GM12878 (cell line): ENCODE data around the gene CHRNA9. TPM values are rescaled to one million over a fixed set of nuclear protein-coding genes. Genes with fewer than 3 reads are reported as not detected.

ENCODE experiments used
- ATAC-seq: fragments of 200-7000 bp; cut with Tn5 transposase; 3 replicates; pipeline ENCODE4 v1.9.1; 2020; ENCODE audit warnings: mild to moderate bottlenecking, moderate library complexity
- BruUV-seq: library from RNA; stranded (reverse); fragments of 400-500 nt; replicated peaks from 2 replicates; lab custom pipeline; 2021; lab: Mats Ljungman, UMichigan
- CTCF ChIA-PET: fragments of 300-600 bp; sonication (Branson Sonifier 250); formaldehyde crosslinking; extraction: SDS; loops from one replicate; lab custom pipeline; 2021; ENCODE audit warnings: inconsistent platforms; lab: Yijun Ruan, JAX
- POLR2A ChIA-PET: fragments of 350-600 bp; formaldehyde crosslinking; extraction: SDS; loops from one replicate; lab custom pipeline; 2021; ENCODE audit warnings: inconsistent platforms; lab: Charles Lee
- RAD21 ChIA-PET: fragments of 300-600 bp; sonication (Branson Sonifier 250); formaldehyde crosslinking; loops from one replicate; lab custom pipeline; 2023; ENCODE audit warnings: antibody characterized with exemption; ENCODE audit not compliant: unreplicated experiment; lab: Charles Lee
- SMC1A ChIA-PET: fragments of 300-600 bp; sonication (Branson Sonifier 250); formaldehyde crosslinking; loops from one replicate; lab custom pipeline; 2023; ENCODE audit not compliant: unreplicated experiment, uncharacterized antibody; lab: Charles Lee
- DNase-seq: peaks from one replicate; pipeline ENCODE4 v3.0.0-alpha.2; 2011; ENCODE audit warnings: low read depth, low spot score
- FAIRE-seq: peaks from 3 replicates; lab custom pipeline; 2011; peaks lifted over from hg19 to GRCh38; lab: Jason Lieb, UNC
- H2AFZ ChIP-seq: 2 replicates; pipeline ENCODE4 v1.6.0; 2011; ENCODE audit warnings: low read depth, low read length, control low read depth; ENCODE audit not compliant: control insufficient read depth
- H3K27ac ChIP-seq: 2 replicates; pipeline ENCODE4 v1.5.1; 2011; ENCODE audit warnings: control low read depth; ENCODE audit not compliant: control insufficient read depth, insufficient read depth
- H3K27me3 ChIP-seq, 2 experiments: replicated peaks in 1 of 2; 2 replicates each; pipeline versions ENCODE4 v1.6.0 to v1.6.1; 2011; ENCODE audit warnings: low read length in 1 of 2; ENCODE audit not compliant: control insufficient read depth in 2 of 2, insufficient read depth in 2 of 2
- H3K36me3 ChIP-seq, 2 experiments: 2 replicates each; pipeline ENCODE4 v1.5.1; 2011; ENCODE audit warnings: low read length in 1 of 2; ENCODE audit not compliant: control insufficient read depth in 2 of 2, insufficient read depth in 2 of 2
- H3K4me1 ChIP-seq: 2 replicates; pipeline ENCODE4 v1.6.1; 2011; ENCODE audit warnings: mild to moderate bottlenecking, low read length, moderate library complexity, mixed read lengths; ENCODE audit not compliant: control insufficient read depth, insufficient read depth
- H3K4me2 ChIP-seq: 2 replicates; pipeline ENCODE4 v1.6.0; 2011; ENCODE audit warnings: control low read depth; ENCODE audit not compliant: control insufficient read depth, insufficient read depth
- H3K4me3 ChIP-seq: fragments of 200-600 bp; sonication (generic); 2 replicates; pipeline ENCODE4 v1.5.1; 2016
- H3K79me2 ChIP-seq: 2 replicates; pipeline ENCODE4 v1.6.0; 2011; ENCODE audit warnings: low read length; ENCODE audit not compliant: control insufficient read depth, insufficient read depth
- H3K9ac ChIP-seq: 2 replicates; pipeline ENCODE4 v1.8.0; 2011; ENCODE audit warnings: low read length, control low read depth, mixed read lengths; ENCODE audit not compliant: control insufficient read depth, insufficient read depth
- H3K9me3 ChIP-seq: replicated peaks from 3 replicates; pipeline ENCODE4 v1.5.1; 2011; ENCODE audit warnings: mild to moderate bottlenecking, low read length; ENCODE audit not compliant: control insufficient read depth, insufficient read depth
- H4K20me1 ChIP-seq: 2 replicates; pipeline ENCODE4 v1.6.0; 2011; ENCODE audit not compliant: control insufficient read depth, insufficient read depth
- FOXM1 ChIP-seq: IDR thresholded peaks from 2 replicates; pipeline ENCODE4 v1.6.1; 2012; ENCODE audit warnings: low read depth, mild to moderate bottlenecking, inconsistent platforms, low read length, moderate library complexity
- HDGF ChIP-seq: fragments of 450-650 bp; IDR thresholded peaks from 2 replicates; pipeline ENCODE4 v1.6.1; 2016; ENCODE audit warnings: antibody characterized with exemption
- IKZF2 ChIP-seq, 2 experiments: fragments of 450-650 bp; IDR thresholded peaks; 2 replicates each; pipeline ENCODE4 v1.6.1; 2017; ENCODE audit warnings: mild to moderate bottlenecking in 2 of 2, moderate library complexity in 2 of 2
- KDM1A ChIP-seq: fragments of 200-600 bp; sonication (generic); IDR thresholded peaks from 2 replicates; pipeline ENCODE4 v1.6.1; 2016; ENCODE audit warnings: borderline replicate concordance
- MEF2B ChIP-seq: fragments of 450-650 bp; IDR thresholded peaks from 2 replicates; pipeline ENCODE4 v1.6.1; 2018; ENCODE audit warnings: mild to moderate bottlenecking, moderate library complexity; ENCODE audit not compliant: partially characterized antibody, poor library complexity, severe bottlenecking
- PAX5 ChIP-seq: IDR thresholded peaks from 2 replicates; pipeline ENCODE4 v1.6.1; 2011; ENCODE audit warnings: low read depth, low read length, borderline replicate concordance
- PML ChIP-seq: IDR thresholded peaks from 2 replicates; pipeline ENCODE4 v1.6.1; 2012; ENCODE audit warnings: low read length, inconsistent platforms
- POLR2A ChIP-seq: IDR thresholded peaks from 2 replicates; pipeline ENCODE4 v1.6.1; 2011; ENCODE audit warnings: low read depth, mild to moderate bottlenecking, low read length
- SPI1 ChIP-seq: IDR thresholded peaks from 2 replicates; pipeline ENCODE4 v1.6.1; 2011; ENCODE audit warnings: low read depth, mild to moderate bottlenecking, low read length, moderate library complexity, borderline replicate concordance; ENCODE audit not compliant: insufficient read depth
- SUPT20H ChIP-seq: IDR thresholded peaks from 2 replicates; pipeline ENCODE4 v1.6.1; 2011; ENCODE audit warnings: low read depth, mild to moderate bottlenecking, low read length, moderate library complexity, borderline replicate concordance; ENCODE audit not compliant: control insufficient read depth
- TCF12 ChIP-seq: IDR thresholded peaks from 2 replicates; pipeline ENCODE4 v1.6.1; 2011; ENCODE audit warnings: low read depth, mild to moderate bottlenecking, low read length
- USF2 ChIP-seq: IDR thresholded peaks from 2 replicates; pipeline ENCODE4 v1.6.1; 2011; ENCODE audit warnings: low read depth, low read length, improper control_type of control experiment, borderline replicate concordance
- YBX1 ChIP-seq: fragments of 450-650 bp; IDR thresholded peaks from 2 replicates; pipeline ENCODE4 v1.6.1; 2016; ENCODE audit warnings: antibody characterized with exemption
- YY1 ChIP-seq: IDR thresholded peaks from 2 replicates; pipeline ENCODE4 v1.6.1; 2011; ENCODE audit warnings: low read depth, mild to moderate bottlenecking, low read length
- ZZZ3 ChIP-seq: IDR thresholded peaks from 2 replicates; pipeline ENCODE4 v1.6.1; 2011; ENCODE audit warnings: low read depth; ENCODE audit not compliant: control insufficient read depth, insufficient read length
- WGBS: methylation state at CpG from one replicate; pipeline ENCODE4 v1.1.6; 2016; ENCODE audit warnings: low lambda C conversion rate; ENCODE audit not compliant: insufficient replicate concordance, insufficient coverage; ENCODE audit errors: missing lambda C conversion rate; 5-methylcytosine and 5-hydroxymethylcytosine counted together
- in situ Hi-C: fragments of 300-500 bp; cut with MboI; formaldehyde crosslinking; loops from 9 replicates; pipeline ENCODE4 v1.14.3; 2018; ENCODE audit warnings: mixed read lengths
- intact Hi-C: fragments of 100-400 bp; cut with micrococcal nuclease; formaldehyde crosslinking; loops from one replicate; pipeline ENCODE4 v1.14.2; 2022; ENCODE audit not compliant: unreplicated experiment
- polyA plus RNA-seq, 11 experiments: library from polyadenylated mRNA; depleted of rRNA in 4 of 11; unstranded in 6 of 11; stranded (reverse) in 5 of 11; fragments of >200 nt; fragmentation: Nextera tagmentation in 4 of 11; fragmentation: Illumina TruSeq in 1 of 11; extraction: Ambion mirVana in 4 of 11; extraction: Trizol in 1 of 11; gene quantifications; 1 replicate in 1 of 11; 2 replicates in 10 of 11; pipeline versions ENCODE4 v1.2.1 to v1.2.3, GENCODE V29; 2011 to 2016; ENCODE audit warnings: inconsistent platforms in 2 of 11, missing spikeins in 2 of 11, low read depth in 1 of 11
- total RNA-seq, 4 experiments: library from RNA; depleted of rRNA in 3 of 4; stranded (reverse); fragments of >200 nt in 3 of 4; fragmentation: Illumina TruSeq in 1 of 4; extraction: Trizol in 1 of 4; gene quantifications; 2 replicates each; pipeline versions ENCODE4 v1.2.1 to v1.2.3, GENCODE V29; 2013 to 2021

The CHRNA9 gene
- total and polyA plus RNA-seq, 10 of the 15 experiments (the other 5 are each of a cell fraction or from before 2014, with no cell fraction given) = 0.05 to 0.09 (median 0.08) TPM; not detected in 7

DNA sequence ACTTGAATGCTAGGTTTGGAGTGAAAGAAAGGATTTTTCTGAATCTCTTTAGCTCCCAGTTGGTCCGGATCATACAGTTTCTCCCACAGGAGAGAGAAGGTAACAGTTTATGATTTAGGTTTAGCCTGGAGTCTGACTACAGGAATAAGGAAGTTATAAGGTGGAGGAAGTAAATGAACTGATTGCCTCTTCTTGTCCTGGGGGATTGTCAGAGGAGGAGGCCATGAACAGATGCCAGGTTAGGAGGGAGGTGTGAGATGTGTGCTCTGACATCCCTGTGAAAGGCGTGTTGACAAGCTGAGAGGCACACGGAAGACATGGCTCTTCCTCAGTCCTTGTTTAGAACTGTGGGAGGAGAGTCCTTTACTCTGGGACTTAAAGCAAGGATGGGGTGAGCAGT lies 64.4 kb downstream of the CHRNA9 start (continued):
- TF ChIP-seq USF2 (no peak), FOXM1 (no peak)
- TF ChIP-seq, all 136 proteins: peak for 0

DNA sequence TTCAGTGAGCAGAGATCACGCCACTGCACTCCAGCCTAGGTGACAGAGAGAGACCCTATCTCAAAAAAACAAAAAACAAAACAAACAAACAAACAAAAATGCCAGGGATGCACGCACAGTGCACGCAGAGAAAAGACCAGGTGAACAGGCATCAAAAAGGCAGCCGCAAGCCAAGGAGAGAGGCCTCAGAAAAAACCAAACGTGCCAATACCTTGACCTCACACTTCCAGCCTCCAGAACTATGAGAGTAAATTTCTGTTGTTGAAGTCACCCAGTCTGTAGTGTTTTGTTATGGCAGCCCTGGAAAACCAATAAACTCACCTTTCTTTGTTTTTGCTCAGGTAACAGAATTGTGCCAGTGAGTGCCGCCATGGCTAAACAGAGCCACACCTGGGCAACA lies 66.0 kb downstream of the CHRNA9 start:
- no peaks in the 10 kb centered on the region; the same call in 2 of the 3 replicates for H3K9me3 ChIP-seq
- TF ChIP-seq KDM1A = no peak
- FAIRE-seq (no peak), ATAC-seq (no peak), DNase-seq (no peak)
- no peaks in the 10 kb centered on the region for H4K20me1 ChIP-seq
- H2AFZ ChIP-seq = no peak overlapping the region
- no peaks in the 10 kb centered on the region for H3K36me3 ChIP-seq
- H3K4me3 ChIP-seq = no peak overlapping the region
- no peaks in the 10 kb centered on the region for H3K79me2 ChIP-seq
- no peaks in the 10 kb centered on the region for H3K27me3 ChIP-seq
- BruUV-seq = no TSS peak
- POLR2A ChIA-PET = interaction anchor here (0.6 kb wide), 1 partner anchor 56 kb away, joined by 4 read pairs; no protein-coding TSS in a partner anchor
- no peak overlapping the region for H3K27ac ChIP-seq
- no peak overlapping the region for H3K9ac ChIP-seq
- CTCF ChIA-PET = no interaction called here
- RAD21 ChIA-PET = no interaction called here
- SMC1A ChIA-PET = no interaction called here
- no peak overlapping the region for H3K4me2 ChIP-seq
- H3K4me1 ChIP-seq = no peaks in the 10 kb centered on the region
- 87% methylated on average over 6 of the region's 6 CpGs for WGBS
- in situ Hi-C loops = no loop called here
- intact Hi-C loops = no loop called here

DNA sequence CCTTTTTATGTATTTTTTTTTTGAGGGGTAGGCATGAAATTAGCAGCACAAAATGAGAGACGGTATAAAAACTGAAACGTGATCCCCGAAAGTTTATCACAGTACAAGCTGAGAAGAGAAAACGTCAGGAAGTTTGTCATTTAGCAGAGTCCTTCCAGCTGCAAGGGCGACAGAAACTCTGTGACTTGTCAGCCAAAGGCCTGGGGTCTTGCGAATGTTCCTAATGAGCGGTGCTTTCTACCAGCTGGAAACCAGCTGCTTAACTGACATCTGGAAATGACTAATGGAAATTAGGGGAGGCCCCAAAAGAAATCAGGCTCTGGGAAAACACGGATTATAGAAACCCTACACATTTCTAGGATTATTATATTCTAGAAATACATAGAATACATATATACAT lies 66.5 kb downstream of the CHRNA9 start:
- DNase-seq (no peak), FAIRE-seq (no peak), ATAC-seq (no peak)
- POLR2A ChIA-PET = interaction anchor here (0.6 to 0.7 kb wide), 3 partner anchors 56 to 916 kb away, joined by 3 to 4 read pairs (median 4); no protein-coding TSS in a partner anchor
- RAD21 ChIA-PET = no interaction called here
- intact Hi-C loops = no loop called here
- no TSS peak for BruUV-seq
- SMC1A ChIA-PET = no interaction called here
- H3K4me1 ChIP-seq = no peaks in the 10 kb centered on the region
- in situ Hi-C loops = no loop called here
- no peak overlapping the region for H3K4me2 ChIP-seq
- H3K27ac ChIP-seq = no peak overlapping the region
- CTCF ChIA-PET = no interaction called here
- H3K36me3 ChIP-seq = no peaks in the 10 kb centered on the region
- TF ChIP-seq IKZF2 (IDR thresholded peaks at IDR 0.05) (no peak), MEF2B (no peak), PAX5 (no peak), TCF12 (no peak), YBX1 (no peak), SPI1 (no peak), SUPT20H (no peak), HDGF (no peak), POLR2A (no peak), PML (no peak), YY1 (no peak), ZZZ3 (no peak)
- H3K4me3 ChIP-seq = no peak overlapping the region
- no peaks in the 10 kb centered on the region for H3K27me3 ChIP-seq
- WGBS = 91% methylated on average over 8 of the region's 8 CpGs
- no peaks in the 10 kb centered on the region for H3K79me2 ChIP-seq
- no peak overlapping the region for H3K9ac ChIP-seq
- H4K20me1 ChIP-seq = no peaks in the 10 kb centered on the region
- peaks cover 3% of the 10 kb centered on the region; the same call in 1 of the 3 replicates for H3K9me3 ChIP-seq
- no peak overlapping the region for H2AFZ ChIP-seq
